Neural cell (in vitro differentiated cells): Measurements from ENCODE around the gene NBL1. TPM values are rescaled to one million over a fixed set of nuclear protein-coding genes. Genes with fewer than 3 reads are reported as not detected.
"Not testable (repeated sequence)": the region's sequence is repeated elsewhere in the genome, so short reads cannot be mapped to it uniquely, and the experiment has no call there.

Experiments
- H2AFZ ChIP-seq: fragments of 200-600, 300-800 bp; sonication (generic), shearing (Covaris generic); 2 replicates; pipeline ENCODE4 v1.6.0; 2014; ENCODE audit warnings: low read depth, mild to moderate bottlenecking, antibody characterized with exemption, low read length, moderate library complexity
- H3F3A ChIP-seq: fragments of 200-600 bp; shearing (Covaris generic); 2 replicates; pipeline ENCODE4 v1.6.1; 2016; ENCODE audit warnings: mild to moderate bottlenecking, moderate library complexity, mixed read lengths, antibody characterized with exemption, low read length; ENCODE audit not compliant: insufficient read depth, poor library complexity, severe bottlenecking
- H3K27ac ChIP-seq: fragments of 200-600, 300-800 bp; sonication (generic), shearing (Covaris generic); 2 replicates; pipeline ENCODE4 v1.5.1; 2014; ENCODE audit warnings: mild to moderate bottlenecking, low read length, moderate library complexity
- H3K27me3 ChIP-seq: fragments of 300-800, 200-600 bp; sonication (generic), shearing (Covaris generic); 2 replicates; pipeline ENCODE4 v1.6.0; 2014; ENCODE audit warnings: mild to moderate bottlenecking, low read depth, low read length, moderate library complexity; ENCODE audit not compliant: insufficient read depth
- H3K36me3 ChIP-seq: fragments of 300-800, 200-600 bp; sonication (generic), shearing (Covaris generic); 2 replicates; pipeline ENCODE4 v1.5.1; 2014; ENCODE audit warnings: mild to moderate bottlenecking, antibody characterized with exemption, low read length, moderate library complexity; ENCODE audit not compliant: insufficient read depth
- H3K4me2 ChIP-seq: fragments of 300-800, 200-600 bp; sonication (generic), shearing (Covaris generic); 2 replicates; pipeline ENCODE4 v1.6.0; 2014; ENCODE audit warnings: mild to moderate bottlenecking, low read length
- H3K4me3 ChIP-seq: fragments of 300-800, 200-600 bp; sonication (generic), shearing (Covaris generic); 2 replicates; pipeline ENCODE4 v1.5.1; 2014; ENCODE audit warnings: mild to moderate bottlenecking, low read length, moderate library complexity
- H3K79me2 ChIP-seq: fragments of 200-600 bp; shearing (Covaris generic); replicated peaks from 2 replicates; pipeline ENCODE4 v1.6.0; 2014; ENCODE audit warnings: mild to moderate bottlenecking, low read length, moderate library complexity; ENCODE audit not compliant: insufficient read depth
- H3K9ac ChIP-seq: fragments of 300-800, 200-600 bp; sonication (generic), shearing (Covaris generic); 2 replicates; pipeline ENCODE4 v1.6.1; 2016; ENCODE audit warnings: mild to moderate bottlenecking, low read length, mixed read lengths
- H3K9me2 ChIP-seq: fragments of 200-600 bp; shearing (Covaris generic); 2 replicates; pipeline ENCODE4 v1.6.1; 2016; ENCODE audit warnings: mild to moderate bottlenecking, low read length, mixed read lengths; ENCODE audit not compliant: insufficient read depth
- H3K9me3 ChIP-seq: fragments of 200-600, 300-800 bp; sonication (generic), shearing (Covaris generic); 2 replicates; pipeline ENCODE4 v1.6.1; 2016; ENCODE audit warnings: mild to moderate bottlenecking, mixed run types, low read length, moderate library complexity, mixed read lengths
- H4K20me1 ChIP-seq: fragments of 200-600 bp; shearing (Covaris generic); 2 replicates; pipeline ENCODE4 v1.6.1; 2016; ENCODE audit warnings: mild to moderate bottlenecking, mixed run types; ENCODE audit not compliant: insufficient read depth
- EP300 ChIP-seq: fragments of 450-650 bp; conservative IDR thresholded peaks from 2 replicates; pipeline ENCODE4 v1.6.1; 2014; ENCODE audit warnings: antibody characterized with exemption, mild to moderate bottlenecking, moderate library complexity; ENCODE audit not compliant: poor library complexity, severe bottlenecking
- EZH2 ChIP-seq: fragments of 200-600, 300-800 bp; shearing (Covaris generic), sonication (generic); IDR thresholded peaks from 2 replicates; pipeline ENCODE4 v1.6.1; 2014; ENCODE audit warnings: antibody characterized with exemption, low read length, borderline replicate concordance, mild to moderate bottlenecking; ENCODE audit not compliant: insufficient read depth, poor library complexity, severe bottlenecking
- MXI1 ChIP-seq: fragments of 450-650 bp; conservative IDR thresholded peaks from 2 replicates; pipeline ENCODE4 v1.6.1; 2014; ENCODE audit warnings: antibody characterized with exemption, mild to moderate bottlenecking; ENCODE audit not compliant: poor library complexity, severe bottlenecking
- POLR2AphosphoS5 ChIP-seq: IDR thresholded peaks from 2 replicates; pipeline ENCODE4 v1.6.1; 2012
- RAD21 ChIP-seq: fragments of 450-650 bp; conservative IDR thresholded peaks from 2 replicates; pipeline ENCODE4 v1.6.1; 2014; ENCODE audit warnings: antibody characterized with exemption, mild to moderate bottlenecking, moderate library complexity
- SMC3 ChIP-seq: fragments of 450-650 bp; conservative IDR thresholded peaks from 2 replicates; pipeline ENCODE4 v1.6.1; 2014; ENCODE audit warnings: antibody characterized with exemption, mild to moderate bottlenecking, moderate library complexity; ENCODE audit not compliant: poor library complexity
- TAF1 ChIP-seq: IDR thresholded peaks from 2 replicates; pipeline ENCODE4 v1.6.1; 2012; ENCODE audit warnings: low read depth
- polyA plus RNA-seq: library from polyadenylated mRNA; depleted of rRNA; stranded (reverse); fragments of >200 nt; gene quantifications from 2 replicates; pipeline ENCODE4 v1.2.3, GENCODE V29; 2014
- TF ChIP-seq, protein P1 (sequence below): IDR thresholded peaks from 2 replicates; pipeline ENCODE4 v1.6.1; 2012; ENCODE audit warnings: borderline replicate concordance
- TF ChIP-seq, protein P2 (sequence below): fragments of 450-650 bp; IDR thresholded peaks from 2 replicates; pipeline ENCODE4 v1.5.1; 2014; ENCODE audit warnings: antibody characterized with exemption, mild to moderate bottlenecking, moderate library complexity; ENCODE audit not compliant: poor library complexity, severe bottlenecking

Gene NBL1
- polyA plus RNA-seq, 1 donor from 2014 or later, result 9.9 TPM

DNA sequence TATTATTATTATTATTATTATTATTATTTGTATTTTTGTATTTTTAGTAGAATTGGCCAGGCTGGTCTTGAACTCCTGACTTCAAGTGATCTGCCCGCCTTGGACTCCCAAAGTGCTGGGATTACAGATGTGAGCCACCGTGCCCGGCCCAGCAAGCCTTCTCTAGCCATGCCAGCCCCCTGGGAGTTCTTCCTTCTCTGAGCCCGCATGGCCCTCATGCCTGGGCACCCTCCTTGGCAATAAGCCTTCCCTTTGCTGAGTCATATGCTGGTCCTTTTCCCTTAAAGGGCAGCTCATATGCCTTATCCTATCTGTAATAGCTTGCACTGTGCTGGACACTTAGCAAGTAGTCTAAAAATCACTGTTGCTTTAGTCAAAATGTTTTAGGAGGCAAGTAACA is 8.5 kb upstream of the NBL1 start:
- no peak overlapping the region for H3K27ac ChIP-seq
- no peaks in the 10 kb centered on the region for H3K9me2 ChIP-seq

DNA sequence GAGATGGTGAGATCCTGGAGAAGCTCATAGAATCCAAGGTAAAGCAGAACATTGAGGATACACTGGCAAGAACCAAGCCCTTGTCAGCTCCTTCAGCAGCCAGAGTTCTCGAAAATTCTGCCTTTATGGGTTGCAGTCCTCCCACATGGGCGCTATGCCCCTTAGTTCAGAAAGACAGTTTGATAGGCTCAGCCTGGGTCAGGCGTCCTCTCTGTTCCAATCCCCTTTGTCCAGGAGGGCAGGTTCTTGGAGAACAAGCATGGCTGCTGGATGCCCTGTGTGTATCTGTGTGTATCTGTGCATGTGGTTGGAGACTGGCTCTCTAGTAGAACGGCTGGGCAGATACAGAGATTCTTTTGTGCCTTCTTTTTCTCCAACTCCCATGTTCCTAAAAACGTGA is 8.0 kb upstream of the NBL1 start:
- H3K9me2 ChIP-seq, result no peaks in the 10 kb centered on the region
- H3K4me2 ChIP-seq, result no peak overlapping the region
- H3K4me3 ChIP-seq, result no peak overlapping the region
- H3K9me3 ChIP-seq, result no peaks in the 10 kb centered on the region
- no peaks in the 10 kb centered on the region for H3K36me3 ChIP-seq
- H3K9ac ChIP-seq, result no peak overlapping the region
- H2AFZ ChIP-seq, result no peak overlapping the region
- no peaks in the 10 kb centered on the region for H3K79me2 ChIP-seq
- H4K20me1 ChIP-seq, result no peaks in the 10 kb centered on the region
- no peaks in the 10 kb centered on the region for H3K27me3 ChIP-seq
- no peak for TF ChIP-seq EP300
- no peak for TF ChIP-seq POLR2AphosphoS5
- no peak for TF ChIP-seq SMC3
- TF ChIP-seq MXI1, result no peak
- TF ChIP-seq, protein P1, sequence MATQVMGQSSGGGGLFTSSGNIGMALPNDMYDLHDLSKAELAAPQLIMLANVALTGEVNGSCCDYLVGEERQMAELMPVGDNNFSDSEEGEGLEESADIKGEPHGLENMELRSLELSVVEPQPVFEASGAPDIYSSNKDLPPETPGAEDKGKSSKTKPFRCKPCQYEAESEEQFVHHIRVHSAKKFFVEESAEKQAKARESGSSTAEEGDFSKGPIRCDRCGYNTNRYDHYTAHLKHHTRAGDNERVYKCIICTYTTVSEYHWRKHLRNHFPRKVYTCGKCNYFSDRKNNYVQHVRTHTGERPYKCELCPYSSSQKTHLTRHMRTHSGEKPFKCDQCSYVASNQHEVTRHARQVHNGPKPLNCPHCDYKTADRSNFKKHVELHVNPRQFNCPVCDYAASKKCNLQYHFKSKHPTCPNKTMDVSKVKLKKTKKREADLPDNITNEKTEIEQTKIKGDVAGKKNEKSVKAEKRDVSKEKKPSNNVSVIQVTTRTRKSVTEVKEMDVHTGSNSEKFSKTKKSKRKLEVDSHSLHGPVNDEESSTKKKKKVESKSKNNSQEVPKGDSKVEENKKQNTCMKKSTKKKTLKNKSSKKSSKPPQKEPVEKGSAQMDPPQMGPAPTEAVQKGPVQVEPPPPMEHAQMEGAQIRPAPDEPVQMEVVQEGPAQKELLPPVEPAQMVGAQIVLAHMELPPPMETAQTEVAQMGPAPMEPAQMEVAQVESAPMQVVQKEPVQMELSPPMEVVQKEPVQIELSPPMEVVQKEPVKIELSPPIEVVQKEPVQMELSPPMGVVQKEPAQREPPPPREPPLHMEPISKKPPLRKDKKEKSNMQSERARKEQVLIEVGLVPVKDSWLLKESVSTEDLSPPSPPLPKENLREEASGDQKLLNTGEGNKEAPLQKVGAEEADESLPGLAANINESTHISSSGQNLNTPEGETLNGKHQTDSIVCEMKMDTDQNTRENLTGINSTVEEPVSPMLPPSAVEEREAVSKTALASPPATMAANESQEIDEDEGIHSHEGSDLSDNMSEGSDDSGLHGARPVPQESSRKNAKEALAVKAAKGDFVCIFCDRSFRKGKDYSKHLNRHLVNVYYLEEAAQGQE, result no peak
- TF ChIP-seq RAD21, result no peak
- TF ChIP-seq, protein P2, sequence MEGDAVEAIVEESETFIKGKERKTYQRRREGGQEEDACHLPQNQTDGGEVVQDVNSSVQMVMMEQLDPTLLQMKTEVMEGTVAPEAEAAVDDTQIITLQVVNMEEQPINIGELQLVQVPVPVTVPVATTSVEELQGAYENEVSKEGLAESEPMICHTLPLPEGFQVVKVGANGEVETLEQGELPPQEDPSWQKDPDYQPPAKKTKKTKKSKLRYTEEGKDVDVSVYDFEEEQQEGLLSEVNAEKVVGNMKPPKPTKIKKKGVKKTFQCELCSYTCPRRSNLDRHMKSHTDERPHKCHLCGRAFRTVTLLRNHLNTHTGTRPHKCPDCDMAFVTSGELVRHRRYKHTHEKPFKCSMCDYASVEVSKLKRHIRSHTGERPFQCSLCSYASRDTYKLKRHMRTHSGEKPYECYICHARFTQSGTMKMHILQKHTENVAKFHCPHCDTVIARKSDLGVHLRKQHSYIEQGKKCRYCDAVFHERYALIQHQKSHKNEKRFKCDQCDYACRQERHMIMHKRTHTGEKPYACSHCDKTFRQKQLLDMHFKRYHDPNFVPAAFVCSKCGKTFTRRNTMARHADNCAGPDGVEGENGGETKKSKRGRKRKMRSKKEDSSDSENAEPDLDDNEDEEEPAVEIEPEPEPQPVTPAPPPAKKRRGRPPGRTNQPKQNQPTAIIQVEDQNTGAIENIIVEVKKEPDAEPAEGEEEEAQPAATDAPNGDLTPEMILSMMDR, result no peak
- TF ChIP-seq EZH2, result no peak
- no peak for TF ChIP-seq TAF1
- H3K27ac ChIP-seq, result no peak overlapping the region
- H3F3A ChIP-seq, result no peaks in the 10 kb centered on the region

More for the DNA sequence above, 8.5 kb upstream of the NBL1 start:
- Histone ChIP-seq H3K9me3 (no peaks in the 10 kb centered on the region), H2AFZ (no peak overlapping the region), H3K36me3 (no peaks in the 10 kb centered on the region), H3K27me3 (no peaks in the 10 kb centered on the region), H3K4me2 (no peak overlapping the region), H3K79me2 (no peaks in the 10 kb centered on the region), H4K20me1 (no peaks in the 10 kb centered on the region), H3K4me3 (no peak overlapping the region), H3K9ac (no peak overlapping the region), H3F3A (no peaks in the 10 kb centered on the region)
- TF ChIP-seq EZH2 (no peak), EP300 (no peak), RAD21 (no peak), POLR2AphosphoS5 (no peak), MXI1 (no peak), TAF1 (no peak), SMC3 (no peak)
- TF ChIP-seq, protein P2, result no peak
- TF ChIP-seq, protein P1, result no peak

DNA sequence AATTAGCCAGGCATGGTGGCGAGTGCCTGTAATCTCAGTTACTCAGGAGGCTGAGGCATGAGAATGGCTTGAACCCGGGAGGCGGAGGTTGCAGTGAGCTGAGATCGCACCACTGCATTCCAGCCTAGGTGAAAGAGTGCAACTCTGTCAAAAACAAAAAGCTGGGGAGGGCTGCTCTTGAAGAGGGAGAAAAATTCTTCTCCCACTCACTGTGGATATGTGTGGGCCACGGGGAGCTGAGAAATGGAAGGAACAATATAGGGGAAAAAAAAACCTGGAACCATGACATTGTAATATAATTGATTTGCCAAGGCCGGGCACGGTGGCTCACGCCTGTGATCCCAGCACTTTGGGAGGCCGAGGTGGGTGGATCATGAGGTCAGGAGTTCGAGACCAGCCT is 7.4 kb upstream of the NBL1 start:
- H3K27ac ChIP-seq, H3K9me2 ChIP-seq, H3K9me3 ChIP-seq, H4K20me1 ChIP-seq, H3K4me3 ChIP-seq, H3K36me3 ChIP-seq, H2AFZ ChIP-seq, H3K27me3 ChIP-seq, H3K4me2 ChIP-seq, H3K79me2 ChIP-seq, H3F3A ChIP-seq, H3K9ac ChIP-seq: not testable (repeated sequence)
